ENCODE measurements around the gene SRGAP1.
"Not testable (repeated sequence)": the region's sequence is repeated elsewhere in the genome, so short reads cannot be mapped to it uniquely, and the experiment has no call there.

The SRGAP1 gene

DNA sequence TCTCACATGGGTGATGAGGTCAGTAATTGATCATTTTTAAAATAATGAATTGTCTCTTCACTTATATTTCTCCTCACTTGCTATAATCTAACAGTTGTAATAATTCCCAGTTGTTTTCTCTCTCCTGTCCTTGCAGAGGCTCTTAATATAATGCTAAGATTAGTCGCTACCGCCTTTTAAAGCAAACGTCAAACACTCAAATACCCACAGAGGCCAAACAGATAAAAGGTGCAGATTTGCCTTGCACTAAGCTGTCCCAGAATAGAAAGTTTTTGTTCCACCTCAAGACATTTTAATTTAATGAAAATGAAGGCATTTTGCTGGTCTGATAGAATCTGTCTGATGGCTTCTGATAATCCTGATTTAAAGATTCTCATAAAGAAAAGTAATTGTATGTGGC is 218.6 kb downstream of the SRGAP1 start:
- no peak for DNase-seq

DNA sequence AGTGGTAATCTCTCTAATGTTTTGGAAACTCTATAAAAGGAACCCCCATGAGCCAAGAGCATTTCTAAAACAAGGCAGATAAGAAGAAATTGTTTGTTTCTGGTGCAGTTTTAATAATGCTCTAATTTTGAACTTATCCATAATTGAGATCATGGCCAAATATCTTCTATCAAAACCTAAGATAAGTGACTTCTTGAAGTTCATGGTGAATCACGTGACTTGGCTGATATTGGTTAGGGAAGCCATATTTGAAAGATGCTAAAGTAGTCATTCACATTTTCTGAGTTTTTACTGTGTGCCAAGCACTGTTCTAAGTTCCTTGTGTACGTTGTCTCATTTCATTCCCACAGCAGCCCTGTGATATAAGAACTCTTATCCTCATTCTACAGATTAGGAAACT is 219.7 kb downstream of the SRGAP1 start:
- no peak for DNase-seq

DNA sequence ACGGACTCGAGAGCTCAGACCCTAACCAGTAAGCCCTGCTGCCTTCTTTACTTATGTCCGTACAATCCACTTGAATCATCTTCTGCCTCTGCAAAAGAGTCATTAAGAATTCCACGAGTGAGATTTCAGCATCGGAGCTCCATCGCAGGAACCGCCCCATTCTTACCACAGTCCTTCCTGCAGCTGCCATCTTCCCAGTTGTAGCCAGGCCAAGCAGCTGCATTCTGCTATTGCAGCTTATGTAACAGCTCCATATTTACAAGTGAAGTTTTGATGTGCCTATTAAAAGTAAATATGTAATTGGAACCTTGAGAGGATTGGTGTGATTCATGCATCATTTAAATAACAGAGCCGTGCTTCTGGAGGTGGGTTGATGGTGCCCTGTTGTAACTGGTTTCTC is 220.2 kb downstream of the SRGAP1 start:
- DNase-seq, result no peak

DNA sequence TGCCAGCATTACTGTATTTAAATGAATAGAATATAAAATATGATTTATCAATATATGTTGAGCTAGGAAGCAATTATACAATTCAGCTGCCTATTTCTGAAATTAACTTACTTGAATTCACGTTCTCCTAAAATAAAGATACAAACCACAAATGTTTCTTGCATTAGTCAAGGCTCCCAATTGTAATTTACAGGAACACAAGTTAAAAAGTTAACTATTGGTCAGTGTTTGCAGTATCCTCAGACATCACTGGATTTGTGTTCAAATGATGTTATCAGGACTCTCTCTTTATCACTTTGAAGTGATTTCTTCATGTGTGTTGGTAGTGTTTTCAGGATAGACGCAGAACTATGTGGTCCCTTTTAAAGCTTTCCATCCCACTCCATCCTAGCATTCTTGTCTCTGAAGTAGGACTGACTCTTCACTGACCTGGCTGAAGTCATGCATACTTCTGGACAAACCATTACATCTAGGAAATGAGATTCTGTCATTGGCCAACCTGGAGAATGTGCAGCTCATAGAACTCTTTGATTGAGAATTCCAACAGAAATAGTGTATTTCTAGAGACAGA is 221.5 kb downstream of the SRGAP1 start:
- no peak for DNase-seq

DNA sequence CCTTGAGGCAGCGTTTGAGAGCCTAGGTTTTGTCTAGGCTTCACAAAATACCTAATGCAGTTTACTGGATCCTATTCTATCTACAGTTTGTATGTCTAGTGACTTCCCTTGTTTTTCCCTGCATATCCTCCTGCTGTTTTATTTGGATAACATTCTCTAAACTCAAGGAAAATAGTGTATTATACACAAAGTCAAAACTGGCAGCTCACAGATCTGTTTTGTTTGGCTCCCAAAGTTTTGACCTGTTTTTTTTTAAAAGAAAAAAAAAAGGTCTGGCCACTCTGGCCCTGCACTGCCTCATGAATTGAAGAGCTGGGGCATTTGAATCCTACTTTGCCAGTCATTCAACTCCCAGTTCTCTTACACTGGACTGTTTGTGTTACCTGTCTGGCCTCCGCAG is 222.3 kb downstream of the SRGAP1 start:
- DNase-seq, result no peak

DNA sequence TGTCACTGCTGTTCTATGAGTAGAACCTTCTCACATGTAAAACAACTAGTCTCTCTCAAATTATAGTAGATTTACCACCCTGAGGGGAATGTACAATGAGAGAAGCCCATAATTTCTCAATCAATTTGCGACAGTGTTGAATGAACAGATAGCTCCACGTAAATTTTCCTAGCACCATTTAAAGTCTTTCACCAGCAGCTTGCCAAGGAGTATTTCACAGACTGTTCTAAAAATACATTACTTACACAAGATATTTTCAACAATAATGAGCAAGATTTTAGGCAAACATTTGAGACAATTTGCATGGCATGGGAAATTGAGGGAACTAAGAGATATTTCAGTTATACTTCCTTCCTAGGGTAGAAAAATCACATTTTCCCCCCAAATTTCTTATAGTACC is 226.0 kb downstream of the SRGAP1 start:
- no peak for DNase-seq

DNA sequence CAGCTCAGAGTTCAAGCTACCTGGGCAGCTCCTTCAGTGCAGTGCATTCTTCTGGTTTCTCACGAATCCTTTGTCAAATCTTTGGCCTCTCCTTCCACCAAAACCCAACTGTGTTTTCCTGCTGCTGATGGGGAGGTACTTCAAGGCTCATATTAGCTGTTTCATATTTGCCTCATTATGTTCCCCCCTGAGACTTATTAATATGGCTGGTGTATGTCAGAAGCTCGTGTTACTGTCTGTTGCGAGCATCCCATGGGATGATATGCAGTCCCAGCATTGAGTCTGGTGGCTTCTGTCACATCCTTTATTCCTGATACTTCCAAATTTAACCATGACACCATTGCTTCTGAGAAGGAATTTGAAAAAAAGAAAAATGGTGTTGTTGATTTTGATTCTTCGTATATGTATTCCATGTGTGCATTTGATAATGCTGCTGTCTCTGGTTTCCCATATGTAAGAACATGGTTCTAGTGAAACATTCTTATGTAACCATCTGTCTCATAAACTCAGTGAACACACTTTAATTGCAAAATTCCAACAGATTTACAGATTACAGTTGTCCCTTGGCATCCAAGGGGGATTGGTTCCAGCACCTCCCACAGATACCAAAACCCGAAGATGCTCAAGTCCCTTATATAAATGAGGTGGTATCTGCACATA is 228.5 kb downstream of the SRGAP1 start:
- no peak for DNase-seq

DNA sequence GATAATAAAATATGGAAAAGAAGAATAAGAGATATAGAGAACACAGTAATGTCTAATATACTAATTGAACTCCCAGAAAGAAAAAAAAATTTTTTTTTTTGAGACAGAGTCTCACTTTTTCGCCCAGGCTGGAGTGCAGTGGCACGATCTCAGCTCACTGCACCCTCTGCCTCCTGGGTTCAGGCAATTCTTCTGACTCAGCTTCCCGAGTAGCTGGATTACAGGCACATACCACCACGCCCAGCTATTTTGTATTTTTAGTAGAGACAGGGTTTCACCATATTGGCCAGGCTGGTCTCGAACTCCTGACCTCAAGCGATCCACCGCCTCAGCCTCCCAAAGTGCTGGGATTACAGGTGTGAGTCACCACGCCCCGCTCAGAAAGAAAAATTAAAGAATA is 232.1 kb downstream of the SRGAP1 start:
- DNase-seq, result not testable (repeated sequence)

DNA sequence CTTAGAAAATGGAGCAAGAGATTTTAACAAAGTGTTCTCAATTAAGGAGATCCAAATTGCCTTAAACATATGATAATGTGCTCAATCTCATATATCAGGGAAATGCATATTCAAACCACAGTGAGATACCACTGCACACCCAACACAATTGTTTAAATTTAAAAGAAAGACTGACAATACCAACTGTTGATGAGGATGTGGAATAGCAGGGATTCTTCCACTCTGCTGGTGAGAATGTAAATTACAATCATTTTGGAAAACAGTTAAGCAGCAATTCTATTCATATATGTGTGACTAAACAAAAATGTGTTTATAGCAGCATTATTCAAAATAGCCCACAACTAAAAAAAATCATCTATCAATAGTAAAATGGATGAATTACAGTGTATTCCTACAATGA is 233.4 kb downstream of the SRGAP1 start:
- no peak for DNase-seq

DNA sequence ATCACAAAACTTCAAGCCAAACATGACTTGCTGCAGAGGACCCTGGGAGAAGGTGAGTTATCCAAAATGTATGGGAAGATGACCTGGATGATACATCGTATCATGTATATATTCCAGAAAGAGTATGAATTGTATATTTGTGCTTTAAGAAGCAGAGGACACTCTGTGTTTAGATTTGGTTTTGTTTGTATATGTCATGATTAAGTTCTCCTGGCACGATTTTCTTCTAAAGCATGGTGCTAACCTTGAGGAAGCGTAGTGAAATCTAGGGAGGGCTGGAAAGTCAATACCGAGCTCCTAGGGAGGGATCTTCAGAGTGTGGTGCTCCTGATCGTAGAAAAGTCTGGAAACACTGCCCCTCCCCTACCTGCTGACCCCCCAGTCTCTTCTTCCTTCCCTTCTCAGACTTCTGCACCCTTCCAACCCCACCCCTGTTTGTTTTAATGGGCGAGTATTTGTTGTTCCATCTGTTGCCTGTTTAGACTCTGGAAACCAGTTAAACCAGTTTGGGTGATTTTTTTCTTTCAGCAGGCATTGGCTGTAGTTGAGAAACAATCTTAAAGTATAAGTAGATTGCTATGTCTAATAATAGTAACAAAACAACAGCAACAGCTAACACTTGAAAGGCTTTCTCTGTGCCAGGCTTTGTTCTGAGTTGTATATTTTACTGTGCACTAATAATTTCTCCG is 236.0 kb downstream of the SRGAP1 start:
- DNase-seq, result no peak

DNA sequence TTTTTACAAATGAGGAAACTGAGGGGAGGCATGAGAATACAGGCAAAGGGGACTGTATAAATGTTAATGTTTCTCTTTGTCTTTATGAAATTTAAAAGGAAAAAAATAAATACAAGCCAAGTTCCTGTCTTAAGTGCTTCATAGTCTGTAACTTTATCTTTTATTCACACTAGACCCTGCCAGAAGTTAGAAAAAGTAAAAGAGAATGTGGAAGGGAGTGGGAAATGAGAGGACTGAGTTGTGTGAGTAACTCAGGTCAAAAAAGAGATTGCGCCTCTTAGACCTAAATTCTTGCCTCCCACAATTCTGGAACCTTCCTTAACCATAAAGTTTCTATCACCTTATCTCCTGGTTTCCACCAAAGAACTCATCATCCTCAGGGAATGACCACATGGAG is 236.5 kb downstream of the SRGAP1 start:
- no peak for DNase-seq

DNA sequence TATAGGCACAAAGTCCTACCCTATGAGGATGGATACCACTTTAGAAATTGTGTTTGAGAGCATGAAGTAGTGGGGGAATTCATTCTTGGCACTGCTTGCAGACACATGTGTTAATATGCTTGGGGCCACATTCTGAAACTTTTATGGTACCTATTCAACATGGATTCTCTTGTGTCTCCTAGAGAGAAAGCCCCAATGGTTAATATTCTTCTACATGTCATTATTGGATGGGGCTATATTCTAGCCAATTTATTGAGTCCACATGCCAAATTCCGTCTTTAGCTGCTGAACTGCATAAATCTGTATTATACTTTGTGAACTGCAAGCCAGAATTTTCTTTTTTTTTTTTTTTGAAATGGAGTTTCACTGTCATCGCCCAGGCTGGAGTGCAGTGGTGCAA is 237.6 kb downstream of the SRGAP1 start:
- DNase-seq, result no peak

DNA sequence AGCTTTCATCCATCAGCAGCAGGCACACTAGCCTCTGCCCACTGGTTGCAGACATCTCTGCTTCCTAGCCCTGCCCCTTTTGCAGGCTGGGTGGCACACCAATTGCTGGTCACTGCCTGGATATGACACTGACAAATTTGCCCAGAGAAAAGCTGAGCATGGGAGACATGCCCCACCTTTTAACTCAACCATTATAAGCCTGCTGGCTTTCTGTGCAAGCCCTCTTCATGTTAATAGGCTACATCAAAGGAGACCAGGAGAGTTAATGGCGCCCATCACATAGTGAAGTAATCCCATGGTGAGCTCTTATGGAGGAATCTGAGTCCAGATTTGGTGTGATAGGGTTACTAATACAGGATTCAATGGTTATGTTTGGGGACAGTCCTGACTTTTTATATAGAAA is 238.4 kb downstream of the SRGAP1 start:
- DNase-seq, result no peak

DNA sequence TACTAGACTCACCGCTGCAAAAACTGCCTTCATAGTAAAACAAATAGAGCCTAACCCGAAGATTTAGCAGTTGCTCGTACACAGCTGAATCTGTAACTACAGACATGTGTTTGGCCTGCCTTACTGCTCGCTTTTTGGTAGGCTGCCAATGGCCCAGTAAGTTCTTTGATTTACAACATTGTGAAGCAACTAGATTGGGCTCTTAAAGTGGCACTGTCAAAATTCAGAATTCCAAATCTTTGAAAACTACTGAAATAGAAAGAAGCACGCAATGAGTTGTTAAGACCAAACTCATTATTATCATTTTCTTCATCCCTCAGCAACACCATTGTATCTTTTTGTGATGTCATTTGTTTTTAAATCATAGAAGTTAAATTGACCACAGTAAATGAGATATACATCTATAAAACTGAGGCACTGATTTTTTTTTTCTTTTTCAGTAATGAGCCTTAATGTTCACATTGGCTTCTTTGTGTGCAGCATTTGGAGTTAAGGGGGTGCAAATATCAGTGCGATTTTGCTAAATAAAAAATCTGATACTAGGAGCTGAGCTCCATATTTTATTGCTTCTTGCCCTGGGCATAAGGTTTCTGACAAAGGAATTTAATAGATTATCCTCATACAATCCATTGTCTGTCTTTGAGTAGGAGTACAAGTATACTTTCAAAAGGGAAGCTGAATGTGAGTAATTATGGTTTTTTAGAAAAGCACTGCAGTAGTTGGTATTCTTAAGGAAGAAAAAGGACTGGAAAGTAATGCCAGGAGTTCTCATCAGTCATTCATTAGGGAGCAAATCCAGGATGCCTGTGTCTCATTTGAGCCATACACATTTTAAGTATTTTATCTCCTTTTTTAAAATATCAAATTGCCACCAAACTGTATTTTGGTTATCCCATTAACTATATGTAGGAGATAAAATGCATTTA is 239.0 kb downstream of the SRGAP1 start:
- DNase-seq, result no peak

DNA sequence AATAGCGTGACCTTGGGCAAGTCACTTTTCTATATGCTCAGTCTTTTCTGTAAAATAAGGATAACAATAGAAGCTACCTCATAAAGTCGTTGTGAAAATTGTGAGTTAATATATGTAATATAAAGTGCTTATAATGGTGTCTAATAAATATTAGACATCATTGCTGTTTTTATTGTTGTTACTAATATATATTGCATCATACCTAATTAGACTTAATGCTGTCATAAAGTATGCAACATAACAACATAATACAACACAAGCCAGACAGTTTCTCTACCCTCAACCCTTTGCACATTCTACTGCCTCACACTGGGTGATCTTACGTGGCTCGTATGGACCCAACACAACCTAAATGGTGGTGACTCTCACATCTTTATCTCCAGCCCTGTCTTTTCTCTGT is 240.7 kb downstream of the SRGAP1 start:
- no peak for DNase-seq

DNA sequence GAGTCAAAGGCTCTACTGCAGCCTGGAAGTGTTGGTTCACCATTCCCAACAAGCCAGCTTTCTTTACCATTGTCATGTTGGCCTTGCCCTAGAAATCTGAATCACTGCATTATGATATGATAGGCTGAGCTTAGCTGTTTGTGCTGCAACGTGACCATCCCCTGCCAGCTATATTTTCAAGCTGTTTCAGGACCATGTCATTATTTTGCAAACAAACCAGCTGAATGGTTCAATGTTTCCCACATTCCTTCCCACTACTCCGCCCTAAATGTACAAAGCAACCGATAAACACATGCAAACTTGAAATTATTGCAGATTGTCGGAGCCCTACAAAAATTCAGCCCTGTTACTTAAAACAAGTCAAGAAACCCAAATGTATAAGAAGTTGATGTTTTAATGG is 241.5 kb downstream of the SRGAP1 start:
- no peak for DNase-seq

DNA sequence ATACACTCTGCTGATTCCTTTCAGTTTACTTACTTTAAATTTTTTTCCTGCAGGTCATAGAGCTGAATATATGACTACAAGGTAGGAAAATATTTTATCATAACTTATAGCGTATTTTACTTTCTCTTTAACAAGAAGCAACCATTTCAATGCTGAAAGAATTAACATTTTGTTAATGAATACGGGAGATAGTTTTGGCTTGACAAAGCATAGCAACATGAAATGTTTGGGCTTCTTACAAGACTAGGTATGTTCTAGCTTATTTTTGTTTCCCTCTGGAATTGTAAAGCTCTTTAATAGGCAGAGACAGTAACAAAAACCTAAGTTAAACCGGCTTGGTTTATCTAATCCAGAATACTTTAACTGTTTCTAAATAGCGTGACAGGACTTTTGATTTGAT is 242.4 kb downstream of the SRGAP1 start:
- no peak for DNase-seq

DNA sequence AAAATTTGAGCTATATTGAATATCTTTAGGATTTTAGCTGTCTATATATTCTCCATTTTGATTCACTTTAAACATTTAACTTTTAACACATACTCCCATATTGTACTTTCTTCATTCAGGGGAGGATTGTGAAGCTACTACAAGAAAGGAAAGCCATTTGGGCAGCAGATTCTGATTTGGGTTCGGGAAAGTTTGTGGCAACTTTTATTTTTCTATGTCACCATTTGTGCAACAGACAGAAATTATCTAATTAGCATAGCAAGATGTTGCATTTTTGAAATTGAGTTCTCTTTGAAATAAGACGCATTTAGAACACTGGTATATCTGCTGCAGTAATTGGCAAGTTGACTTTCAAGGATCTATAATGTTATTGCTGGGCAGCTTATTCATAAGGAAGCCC is 243.3 kb downstream of the SRGAP1 start:
- no peak for DNase-seq

DNA sequence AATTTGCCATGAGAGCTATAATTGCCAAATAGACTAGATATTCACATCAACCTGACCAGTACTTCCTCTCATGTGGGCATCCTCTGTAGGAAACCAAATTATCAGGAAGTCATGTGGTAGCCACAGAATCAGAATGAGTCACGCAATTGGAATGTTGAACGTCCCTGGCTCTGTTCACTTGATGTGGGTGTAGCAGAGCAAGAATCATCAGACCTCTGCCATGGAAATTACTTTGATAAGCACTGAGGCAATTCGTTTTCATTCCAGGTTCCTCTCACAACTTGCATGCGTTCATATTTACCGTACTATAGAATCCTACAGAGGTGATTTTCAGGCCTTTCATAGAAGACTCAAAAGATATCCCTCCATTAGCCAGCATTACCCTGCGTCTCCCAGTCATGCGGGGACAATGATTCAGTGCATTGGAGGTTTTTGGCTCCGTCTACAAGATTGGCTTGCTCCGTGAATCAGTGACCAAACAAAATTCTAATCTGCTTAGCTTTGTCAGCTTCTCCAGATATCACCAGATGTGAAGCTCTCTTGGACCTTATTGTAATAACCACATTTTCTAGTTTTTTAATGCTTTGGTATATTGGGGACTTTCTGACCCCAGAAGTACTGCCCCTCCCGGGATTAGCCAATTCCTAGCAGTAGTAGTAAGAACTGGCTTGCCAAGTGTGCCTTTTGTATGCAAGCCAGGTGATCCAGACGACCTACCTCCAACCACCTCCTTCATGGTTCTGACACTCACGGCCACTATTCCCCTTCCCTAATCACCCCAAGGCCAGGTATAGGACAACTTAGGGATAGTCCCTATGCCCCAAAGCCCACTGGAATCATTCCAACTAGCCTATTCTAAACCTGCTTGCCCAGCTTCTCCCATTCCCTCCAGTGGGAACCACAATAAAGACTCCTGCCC is 244.2 kb downstream of the SRGAP1 start:
- DNase-seq, result peak; percentile 50

DNA sequence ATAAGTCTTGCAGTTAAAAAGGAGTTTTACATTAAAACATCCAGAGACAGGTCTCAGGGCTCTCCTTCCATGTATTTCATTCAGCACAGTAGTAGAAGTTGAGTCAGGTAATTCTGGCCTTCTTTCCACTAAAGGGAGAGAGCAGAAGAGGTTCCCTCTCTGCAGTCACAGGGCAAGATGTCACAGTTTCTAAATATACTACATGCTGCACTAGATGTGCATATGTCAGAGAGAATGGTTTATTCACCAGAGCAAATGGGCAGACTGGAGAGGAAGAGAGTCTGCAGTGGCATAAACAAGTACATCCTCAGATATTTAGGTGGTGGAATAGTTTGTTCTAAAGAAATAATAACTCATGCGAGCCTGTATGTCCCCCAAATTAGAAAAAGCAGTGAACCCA is 245.5 kb downstream of the SRGAP1 start:
- DNase-seq, result no peak

DNA sequence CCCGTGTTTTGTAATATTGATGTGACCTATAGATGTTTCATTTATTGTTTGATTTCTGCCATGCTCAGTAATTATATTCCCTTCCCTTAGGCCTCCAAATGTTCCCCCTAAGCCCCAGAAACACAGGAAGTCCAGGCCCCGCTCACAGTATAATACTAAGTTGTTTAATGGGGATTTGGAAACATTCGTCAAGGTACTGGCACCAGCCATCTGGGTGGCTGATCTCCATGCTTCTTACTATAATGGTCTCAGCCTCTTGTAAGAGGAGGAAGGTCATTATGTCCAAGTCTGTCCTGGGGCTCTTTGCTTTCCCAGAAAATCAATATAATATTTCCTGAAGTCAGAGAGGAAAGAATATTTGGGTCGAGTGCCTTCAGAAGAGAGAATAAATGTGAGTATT is 246.7 kb downstream of the SRGAP1 start:
- no peak for DNase-seq

DNA sequence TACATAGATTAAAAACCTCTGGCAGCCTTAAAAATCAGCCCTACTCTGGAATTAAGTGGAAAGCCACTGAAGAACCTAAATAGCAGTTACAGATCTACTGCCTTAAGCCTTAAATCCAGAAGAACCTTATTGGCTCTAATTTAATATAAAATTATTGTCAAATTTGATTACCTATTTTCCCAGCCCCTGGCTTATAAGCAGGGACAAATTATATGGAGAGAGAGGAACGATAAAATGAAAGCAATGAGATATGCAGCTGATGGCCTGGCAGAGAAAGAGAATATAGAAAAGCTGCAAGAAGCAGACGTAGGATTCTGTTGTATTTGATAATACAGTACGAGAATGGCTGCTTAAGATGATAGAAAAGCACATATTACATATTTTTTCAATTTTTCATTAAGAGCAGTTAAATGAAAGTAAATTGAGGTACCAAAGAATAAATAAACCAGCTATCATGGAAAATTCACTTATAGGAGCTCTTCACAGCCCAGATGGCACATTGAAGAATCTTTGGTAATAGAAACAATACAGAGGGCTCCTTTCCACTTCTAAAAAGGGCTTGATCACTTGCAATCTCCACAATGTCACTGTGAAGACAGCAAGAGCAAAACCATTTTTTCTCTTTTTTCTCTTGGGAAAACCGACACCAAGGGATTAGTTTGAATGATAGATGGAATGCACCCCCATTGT is 248.2 kb downstream of the SRGAP1 start:
- DNase-seq, result no peak

All from hematopoietic multipotent progenitor cell treated with erythropoietin and hydrocortisone succinate and interleukin-3 and kit ligand, for 8 days (in vitro differentiated cells).